Activated CD8-positive, alpha-beta memory T cell treated with anti-CD3 and anti-CD28 coated beads, Interleukin-2, amount 10 ng/mL, durations not matched to agents 7 days and 5 days (primary cell): ENCODE measurements around the gene SLC6A16. TPM values are rescaled to one million over a fixed set of nuclear protein-coding genes. Genes with fewer than 3 reads are reported as not detected.
"Not testable (repeated sequence)": the region's sequence is repeated elsewhere in the genome, so short reads cannot be mapped to it uniquely, and the experiment has no call there.

Experiments used
- ATAC-seq: fragments of 150-1000 bp; cut with Tn5 transposase; one replicate; pipeline ENCODE4 v1.10.0; 2021; ENCODE audit warnings: moderate library complexity
- CTCF ChIA-PET: fragments of 350-600 bp; sonication (Branson Sonifier 250); formaldehyde crosslinking; loops from one replicate; lab custom pipeline; 2021; ENCODE audit warnings: antibody characterized with exemption; lab: Charles Lee
- DNase-seq: peaks from one replicate; pipeline ENCODE4 v3.0.0-alpha.2; 2020
- H3K27ac Mint-ChIP-seq: one replicate; pipeline ENCODE4 v1.8.0; 2021; ENCODE audit warnings: mild to moderate bottlenecking, mixed read lengths
- H3K27me3 Mint-ChIP-seq: one replicate; pipeline ENCODE4 v1.8.0; 2021; ENCODE audit warnings: mixed read lengths
- H3K36me3 Mint-ChIP-seq: one replicate; pipeline ENCODE4 v1.8.0; 2021; ENCODE audit warnings: mild to moderate bottlenecking, mixed read lengths
- H3K4me1 Mint-ChIP-seq: one replicate; pipeline ENCODE4 v1.8.0; 2021; ENCODE audit warnings: mixed read lengths
- H3K4me3 Mint-ChIP-seq: one replicate; pipeline ENCODE4 v1.8.0; 2021; ENCODE audit warnings: mild to moderate bottlenecking, moderate library complexity, mixed read lengths
- H3K9me3 Mint-ChIP-seq: one replicate; pipeline ENCODE4 v1.8.0; 2022; ENCODE audit warnings: low read depth, mixed read lengths
- total RNA-seq, 2 experiments: library from RNA; stranded (reverse); gene quantifications; one replicate each; pipeline ENCODE4 v1.2.3, GENCODE V29; 2021

The SLC6A16 gene
- total RNA-seq, 2 experiments from 2014 or later: 2.5 to 2.7 TPM

GRCh38 chr19:49271080-49271753 lies 53.8 kb downstream of the SLC6A16 start:
- Mint-ChIP-seq H3K4me3 (no peak overlapping the region), H3K36me3 (no peaks in the 10 kb centered on the region), H3K4me1 (peaks cover 5% of the 10 kb centered on the region), H3K27me3 (peaks cover 24% of the 10 kb centered on the region), H3K9me3 (no peaks in the 10 kb centered on the region), H3K27ac (no peak overlapping the region)
- CTCF ChIA-PET: no interaction called here
- ATAC-seq (no peak), DNase-seq (no peak)

GRCh38 chr19:49266409-49266808 lies 58.6 kb downstream of the SLC6A16 start:
- H3K36me3 Mint-ChIP-seq, H3K4me1 Mint-ChIP-seq, ATAC-seq, H3K4me3 Mint-ChIP-seq, H3K27ac Mint-ChIP-seq, H3K9me3 Mint-ChIP-seq: not testable (repeated sequence)
- peak; percentile 52 for DNase-seq
- CTCF ChIA-PET: interaction anchor here (0.9 to 1.8 kb wide), 11 partner anchors 8 to 210 kb away, joined by 3 to 5 read pairs (median 4); partner anchors contain the start of gene FLT3LG
- H3K27me3 Mint-ChIP-seq: peaks cover 24% of the 10 kb centered on the region

DNA sequence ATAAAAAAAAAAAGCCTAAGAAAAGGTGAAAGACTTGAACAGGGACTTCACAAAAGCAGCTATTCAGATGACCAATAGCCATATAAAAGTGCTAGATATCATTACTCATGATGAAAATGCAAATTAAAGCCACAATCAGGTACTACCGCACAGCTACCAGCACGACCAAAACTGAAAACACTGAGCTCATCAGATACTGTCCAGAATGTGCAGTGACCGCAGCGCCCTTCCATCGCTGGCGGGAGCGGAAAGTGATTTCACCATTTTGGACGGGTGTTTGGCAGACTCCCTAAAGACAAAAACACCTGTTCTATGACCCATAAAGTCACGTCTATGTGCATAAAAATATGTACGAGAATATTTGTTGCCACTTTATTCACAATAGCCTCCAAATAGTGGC lies 60.7 kb downstream of the SLC6A16 start:
- DNase-seq: no peak
- Mint-ChIP-seq H3K27me3 (peaks cover 24% of the 10 kb centered on the region), H3K4me1 (peaks cover 3% of the 10 kb centered on the region), H3K36me3 (peaks cover 2% of the 10 kb centered on the region), H3K9me3 (peaks cover 7% of the 10 kb centered on the region), H3K27ac (no peak overlapping the region), H3K4me3 (no peak overlapping the region)
- CTCF ChIA-PET: interaction anchor here (1.3 to 1.6 kb wide), 4 partner anchors 37 to 212 kb away, joined by 3 to 5 read pairs (median 3); no protein-coding TSS in a partner anchor
- no peak for ATAC-seq

DNA sequence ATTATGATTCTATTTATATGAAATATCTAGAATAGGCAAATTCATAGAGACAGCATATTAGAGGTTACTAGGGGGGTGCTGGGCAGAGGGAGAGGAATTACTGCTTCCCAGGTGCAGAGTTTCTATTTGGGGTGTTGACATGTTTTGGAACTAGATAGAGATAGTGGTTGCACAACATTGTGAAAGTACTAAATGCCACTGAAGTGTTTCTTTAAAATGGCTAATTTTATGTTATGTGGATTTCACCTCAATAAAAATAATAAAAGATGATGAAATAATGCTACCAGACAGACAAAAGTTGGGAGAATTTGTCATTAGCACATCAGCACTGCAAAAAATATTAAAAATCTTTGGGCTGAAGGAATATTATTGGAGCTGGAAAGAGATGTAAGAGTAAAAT lies 63.4 kb downstream of the SLC6A16 start:
- CTCF ChIA-PET: no interaction called here
- Mint-ChIP-seq H3K27me3 (peaks cover 30% of the 10 kb centered on the region), H3K4me3 (no peak overlapping the region), H3K9me3 (peaks cover 16% of the 10 kb centered on the region), H3K4me1 (peaks cover under 1% of the 10 kb centered on the region), H3K36me3 (peaks cover 6% of the 10 kb centered on the region), H3K27ac (no peak overlapping the region)
- DNase-seq: no peak
- no peak for ATAC-seq

DNA sequence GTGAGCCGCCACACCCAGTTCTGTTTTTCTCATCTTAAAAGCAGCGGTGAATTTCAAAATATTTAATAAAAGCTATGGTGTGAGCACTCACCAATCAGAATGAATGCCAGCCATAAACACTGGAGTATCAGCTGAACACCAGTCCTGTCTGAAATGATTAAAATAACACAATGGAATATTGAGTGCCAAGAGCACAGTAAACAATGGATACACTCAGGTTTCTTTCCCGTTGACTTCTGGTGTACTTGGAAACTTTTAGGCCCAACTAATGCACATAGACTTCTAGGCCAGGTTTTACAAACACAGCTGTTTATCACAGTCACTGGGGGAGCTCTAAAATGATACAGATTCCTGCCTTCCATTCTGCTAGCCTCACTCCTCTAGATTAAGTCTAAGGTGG lies 68.3 kb downstream of the SLC6A16 start:
- H3K27ac Mint-ChIP-seq: no peak overlapping the region
- no peaks in the 10 kb centered on the region for H3K4me1 Mint-ChIP-seq
- peaks cover 30% of the 10 kb centered on the region for H3K27me3 Mint-ChIP-seq
- ATAC-seq (no peak), DNase-seq (no peak)
- H3K36me3 Mint-ChIP-seq: peaks cover 6% of the 10 kb centered on the region
- CTCF ChIA-PET: interaction anchor here (2.4 kb wide), 1 partner anchor 31 kb away, joined by 10 read pairs; no protein-coding TSS in a partner anchor
- H3K9me3 Mint-ChIP-seq: peaks cover 11% of the 10 kb centered on the region
- no peak overlapping the region for H3K4me3 Mint-ChIP-seq

DNA sequence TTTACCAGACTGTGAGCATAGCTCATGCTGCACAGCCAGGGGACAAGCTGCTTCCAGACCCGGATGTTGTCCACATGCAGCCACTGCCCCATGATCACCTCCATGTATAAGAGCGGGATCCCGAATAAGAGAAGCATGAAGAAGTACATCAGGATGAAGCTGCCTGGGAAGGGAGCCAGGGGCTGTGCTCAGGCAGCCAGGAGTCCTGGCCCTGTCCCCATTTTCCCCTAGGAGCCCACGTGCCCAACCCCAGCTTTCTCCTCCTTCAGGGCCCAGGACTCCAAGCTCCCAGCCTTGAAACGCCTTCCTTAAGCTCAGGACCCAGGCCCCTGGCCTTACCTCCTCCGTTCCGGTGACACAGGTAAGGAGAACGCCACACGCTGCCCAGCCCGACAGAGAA lies 69.3 kb downstream of the SLC6A16 start:
- DNase-seq (no peak), ATAC-seq (no peak)
- CTCF ChIA-PET: interaction anchor here (0.8 kb wide), 1 partner anchor 45 kb away, joined by 4 read pairs; no protein-coding TSS in a partner anchor
- peaks cover 11% of the 10 kb centered on the region for H3K9me3 Mint-ChIP-seq
- H3K27me3 Mint-ChIP-seq: peaks cover 29% of the 10 kb centered on the region
- H3K27ac Mint-ChIP-seq: no peak overlapping the region
- no peaks in the 10 kb centered on the region for H3K4me1 Mint-ChIP-seq
- peaks cover 6% of the 10 kb centered on the region for H3K36me3 Mint-ChIP-seq
- no peak overlapping the region for H3K4me3 Mint-ChIP-seq

DNA sequence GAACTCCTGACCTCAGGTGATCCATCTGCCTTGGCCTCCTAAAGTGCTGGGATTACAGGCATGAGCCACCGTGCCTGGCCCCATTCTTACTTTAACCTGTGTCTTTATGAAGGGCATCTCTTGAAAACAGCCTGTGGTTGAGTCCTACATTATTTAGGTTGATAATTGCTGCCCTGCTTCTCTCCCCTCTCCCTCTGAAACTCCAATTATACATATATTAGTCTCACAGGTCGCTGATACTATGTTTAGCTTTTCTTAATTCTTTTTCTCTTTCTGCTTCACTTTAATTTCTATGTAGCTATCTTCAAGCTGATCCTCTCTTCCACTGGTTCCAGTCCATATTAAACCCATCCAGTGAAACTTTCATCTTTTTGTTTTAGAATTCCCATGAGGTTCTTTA lies 75.1 kb downstream of the SLC6A16 start:
- Mint-ChIP-seq H3K9me3 (no peaks in the 10 kb centered on the region), H3K4me3 (no peak overlapping the region), H3K27ac (no peak overlapping the region), H3K4me1 (no peaks in the 10 kb centered on the region), H3K27me3 (peaks cover 25% of the 10 kb centered on the region), H3K36me3 (no peaks in the 10 kb centered on the region)
- CTCF ChIA-PET: interaction anchor here (1.3 to 1.4 kb wide), 2 partner anchors 51 to 56 kb away, joined by 3 read pairs; no protein-coding TSS in a partner anchor
- no peak for ATAC-seq
- DNase-seq: no peak

DNA sequence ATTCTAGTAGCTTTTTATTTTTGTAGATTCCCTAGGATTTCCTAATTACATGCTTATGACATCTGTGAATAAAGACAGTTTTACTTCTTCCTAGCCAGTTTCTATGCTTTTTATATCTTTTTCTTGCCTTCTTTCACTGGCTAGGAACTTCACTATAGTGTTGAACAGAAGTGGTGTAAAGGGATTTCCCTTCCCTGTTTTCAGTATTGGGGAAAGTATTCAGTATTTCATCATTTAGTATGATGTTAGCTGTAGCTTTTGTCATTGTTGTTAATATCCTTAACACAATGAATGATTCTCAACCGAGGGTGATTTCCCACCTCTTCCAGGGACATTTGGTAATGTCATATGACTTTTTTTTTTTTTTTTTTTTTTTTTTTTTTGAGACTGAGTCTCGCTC lies 77.3 kb downstream of the SLC6A16 start:
- H3K4me1 Mint-ChIP-seq: no peaks in the 10 kb centered on the region
- no peak overlapping the region for H3K4me3 Mint-ChIP-seq
- CTCF ChIA-PET: no interaction called here
- H3K36me3 Mint-ChIP-seq: no peaks in the 10 kb centered on the region
- H3K27ac Mint-ChIP-seq: no peak overlapping the region
- DNase-seq: no peak
- H3K27me3 Mint-ChIP-seq: peaks cover 20% of the 10 kb centered on the region
- no peak for ATAC-seq
- no peaks in the 10 kb centered on the region for H3K9me3 Mint-ChIP-seq

DNA sequence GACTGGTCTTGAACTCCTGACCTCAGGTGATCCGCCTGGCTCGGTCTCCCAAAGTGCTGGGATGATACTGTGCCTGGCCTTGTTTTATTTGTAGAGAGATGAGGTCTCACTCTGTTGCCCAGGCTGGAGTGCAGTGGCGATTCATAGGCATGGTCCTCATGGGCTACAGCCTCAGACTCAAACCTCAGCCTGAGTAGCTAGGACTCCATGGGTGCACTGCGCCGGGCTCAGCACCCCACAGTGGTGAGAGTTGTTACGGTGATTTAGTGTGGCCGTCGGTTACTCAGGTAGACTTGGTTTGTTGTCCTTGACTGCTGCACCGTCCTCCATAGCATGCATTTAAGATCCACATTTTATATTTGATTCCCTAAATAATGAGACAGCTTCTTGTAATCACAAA lies 80.7 kb downstream of the SLC6A16 start:
- ATAC-seq (no peak), DNase-seq (no peak)
- Mint-ChIP-seq H3K4me1 (no peaks in the 10 kb centered on the region), H3K27me3 (peaks cover 6% of the 10 kb centered on the region), H3K4me3 (no peak overlapping the region), H3K27ac (no peak overlapping the region), H3K9me3 (no peaks in the 10 kb centered on the region), H3K36me3 (no peaks in the 10 kb centered on the region)
- CTCF ChIA-PET: interaction anchor here (1.7 kb wide), 1 partner anchor 55 kb away, joined by 4 read pairs; no protein-coding TSS in a partner anchor

DNA sequence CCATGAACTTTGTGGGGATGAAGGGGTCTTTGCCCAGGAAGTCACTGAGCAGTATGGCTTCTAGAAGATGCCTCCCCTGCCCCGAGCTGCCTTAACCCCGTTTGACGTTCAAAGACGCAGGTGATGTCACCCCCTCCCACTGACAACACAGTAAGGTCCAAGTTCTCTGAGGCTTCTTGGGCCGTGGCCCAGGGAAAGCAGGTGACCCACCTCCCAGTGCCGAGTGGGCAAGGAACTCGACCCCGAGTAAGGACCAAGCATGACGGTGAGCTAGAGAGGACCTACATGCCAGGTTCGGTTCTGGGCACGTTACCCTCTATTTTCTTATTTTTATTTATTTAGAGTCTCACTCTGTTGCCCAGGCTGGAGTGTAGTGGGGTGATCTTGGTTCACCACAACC lies 81.3 kb downstream of the SLC6A16 start:
- ATAC-seq: no peak
- CTCF ChIA-PET: interaction anchor here (0.8 to 1.7 kb wide), 2 partner anchors 56 to 1683 kb away, joined by 4 read pairs; no protein-coding TSS in a partner anchor
- Mint-ChIP-seq H3K27me3 (peaks cover 6% of the 10 kb centered on the region), H3K36me3 (no peaks in the 10 kb centered on the region), H3K27ac (no peak overlapping the region), H3K4me3 (no peak overlapping the region), H3K9me3 (no peaks in the 10 kb centered on the region), H3K4me1 (no peaks in the 10 kb centered on the region)
- no peak for DNase-seq

DNA sequence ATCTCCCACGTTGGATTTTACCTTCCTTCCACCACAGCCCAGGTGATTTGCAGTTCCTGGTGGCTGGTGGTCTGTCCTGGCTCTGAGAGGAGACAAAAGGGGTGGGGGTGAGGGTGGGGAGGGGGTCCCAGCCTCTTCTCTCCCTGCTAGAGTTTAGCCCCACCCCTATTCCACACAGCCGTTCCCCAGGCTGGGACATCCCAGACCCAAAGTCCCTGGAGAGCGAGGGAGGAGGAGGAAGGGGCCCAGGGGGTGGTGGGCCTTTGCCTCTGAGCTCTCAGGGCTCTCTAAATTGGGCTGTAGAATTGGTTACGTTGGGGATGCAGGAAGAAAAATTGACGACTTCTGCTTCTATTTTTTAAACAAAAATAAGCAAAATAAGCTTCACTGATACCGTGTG lies 81.9 kb downstream of the SLC6A16 start:
- CTCF ChIA-PET: interaction anchor here (0.8 to 1.7 kb wide), 2 partner anchors 57 to 1682 kb away, joined by 4 read pairs; no protein-coding TSS in a partner anchor
- DNase-seq (no peak), ATAC-seq (no peak)
- Mint-ChIP-seq H3K36me3 (no peaks in the 10 kb centered on the region), H3K4me1 (no peaks in the 10 kb centered on the region), H3K4me3 (no peak overlapping the region), H3K9me3 (no peaks in the 10 kb centered on the region), H3K27me3 (peaks cover 7% of the 10 kb centered on the region), H3K27ac (no peak overlapping the region)

DNA sequence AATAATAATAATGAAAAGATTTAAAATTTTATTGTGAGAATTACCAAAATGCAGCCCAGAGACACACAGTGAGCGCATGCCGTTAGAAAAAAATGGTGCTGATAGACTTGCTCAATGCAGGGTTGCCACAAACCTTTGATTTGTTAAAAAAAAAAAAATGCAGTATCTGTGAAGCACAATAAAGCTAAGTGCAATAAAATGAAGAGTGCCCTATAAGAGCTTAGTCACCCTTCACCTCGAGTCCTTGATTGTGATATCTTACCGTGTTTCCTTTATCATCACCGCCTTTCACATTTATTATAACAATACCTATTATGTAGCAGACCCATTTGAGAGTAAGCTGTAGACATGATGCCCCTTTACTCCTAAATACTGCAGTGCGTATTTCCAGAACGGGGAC lies 83.2 kb downstream of the SLC6A16 start:
- no peak for ATAC-seq
- no peaks in the 10 kb centered on the region for H3K9me3 Mint-ChIP-seq
- CTCF ChIA-PET: interaction anchor here (1.0 kb wide), 2 partner anchors 14 to 44 kb away, joined by 3 read pairs; no protein-coding TSS in a partner anchor

More for the DNA sequence above, 83.2 kb downstream of the SLC6A16 start:
- Mint-ChIP-seq H3K4me3 (no peak overlapping the region), H3K27me3 (peaks cover 12% of the 10 kb centered on the region), H3K27ac (no peak overlapping the region), H3K36me3 (no peaks in the 10 kb centered on the region), H3K4me1 (no peaks in the 10 kb centered on the region)
- no peak for DNase-seq
